ENCODE measurements around the gene PEX12.
A peak's percentile ranks its signal among the peaks of the same experiment; 100 is the strongest.

DNA sequence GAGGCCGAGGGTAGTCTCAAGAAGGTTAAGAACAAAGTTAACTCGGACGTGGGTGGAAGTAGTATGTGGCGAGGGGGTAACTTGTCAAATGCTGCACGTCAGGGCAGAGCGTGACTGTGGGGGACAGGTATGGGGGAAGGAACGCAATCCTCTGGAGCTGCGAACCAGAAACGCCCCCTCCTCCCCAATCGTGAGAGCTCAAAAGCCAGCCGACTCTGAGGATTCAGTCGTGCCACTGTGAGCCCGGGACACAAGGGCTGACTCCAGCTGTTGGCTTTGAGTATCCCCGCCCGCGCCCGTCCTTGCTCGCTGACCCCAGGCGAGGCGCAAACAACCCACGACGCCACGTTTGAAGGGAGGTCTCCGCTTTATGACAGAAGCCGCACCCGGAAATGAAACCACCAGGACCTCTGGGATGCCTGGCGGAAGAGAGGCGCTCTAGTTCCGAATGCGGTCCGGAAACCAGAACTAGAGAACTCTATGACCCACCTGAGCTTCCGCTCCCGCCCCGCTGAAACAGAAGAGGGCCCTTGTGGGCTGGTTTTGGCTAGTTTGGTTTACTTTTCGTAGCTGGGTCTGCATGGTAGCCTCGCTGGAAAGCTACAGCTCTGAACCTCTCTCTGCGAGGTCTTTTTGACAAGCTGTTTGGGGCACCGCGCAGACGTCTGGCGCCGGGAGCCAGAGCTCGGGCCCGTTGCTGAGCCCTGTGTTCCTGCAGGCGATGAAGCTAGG lies at the start of gene PEX12:
- TF ChIP-seq, protein P1, sequence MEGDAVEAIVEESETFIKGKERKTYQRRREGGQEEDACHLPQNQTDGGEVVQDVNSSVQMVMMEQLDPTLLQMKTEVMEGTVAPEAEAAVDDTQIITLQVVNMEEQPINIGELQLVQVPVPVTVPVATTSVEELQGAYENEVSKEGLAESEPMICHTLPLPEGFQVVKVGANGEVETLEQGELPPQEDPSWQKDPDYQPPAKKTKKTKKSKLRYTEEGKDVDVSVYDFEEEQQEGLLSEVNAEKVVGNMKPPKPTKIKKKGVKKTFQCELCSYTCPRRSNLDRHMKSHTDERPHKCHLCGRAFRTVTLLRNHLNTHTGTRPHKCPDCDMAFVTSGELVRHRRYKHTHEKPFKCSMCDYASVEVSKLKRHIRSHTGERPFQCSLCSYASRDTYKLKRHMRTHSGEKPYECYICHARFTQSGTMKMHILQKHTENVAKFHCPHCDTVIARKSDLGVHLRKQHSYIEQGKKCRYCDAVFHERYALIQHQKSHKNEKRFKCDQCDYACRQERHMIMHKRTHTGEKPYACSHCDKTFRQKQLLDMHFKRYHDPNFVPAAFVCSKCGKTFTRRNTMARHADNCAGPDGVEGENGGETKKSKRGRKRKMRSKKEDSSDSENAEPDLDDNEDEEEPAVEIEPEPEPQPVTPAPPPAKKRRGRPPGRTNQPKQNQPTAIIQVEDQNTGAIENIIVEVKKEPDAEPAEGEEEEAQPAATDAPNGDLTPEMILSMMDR (IDR thresholded peaks at IDR 0.05) = 0 out of 2 replicates have a peak, but pooled peaks have one; percentile 4
- TF ChIP-seq ZFX (IDR thresholded peaks at IDR 0.05; ENCODE audit: borderline replicate concordance) = no peak
